Pancreas (tissue), 10 donors: ENCODE measurements around the gene RADIL. TPM values are rescaled to one million over a fixed set of nuclear protein-coding genes. Genes with fewer than 3 reads are reported as not detected.
"Not testable (repeated sequence)": the region's sequence is repeated elsewhere in the genome, so short reads cannot be mapped to it uniquely, and the experiment has no call there.

Experiments
- ATAC-seq, 4 donors: fragments of 200-7000 bp; cut with Tn5 transposase; one replicate each; pipeline versions ENCODE4 v1.8.0 to v1.9.1; 2020; ENCODE audit warnings: mild to moderate bottlenecking in 4 of 4, moderate library complexity in 4 of 4
- DNase-seq, 6 donors: peaks; one replicate each; pipeline ENCODE4 v3.0.0-alpha.2; 2020
- FAIRE-seq: peaks from 2 replicates; lab custom pipeline; 2012; peaks lifted over from hg19 to GRCh38; lab: Jason Lieb, UNC
- H3K27ac ChIP-seq, 4 donors: fragments of 200-600 bp; sonication (generic); 1 replicate in 3 of 4; 2 replicates in 1 of 4; pipeline versions ENCODE4 v1.5.0 to v1.8.0; 2020
- H3K27me3 ChIP-seq, 4 donors: fragments of 200-600 bp; one replicate each; pipeline ENCODE4 v1.8.0; 2021
- H3K36me3 ChIP-seq, 3 donors: fragments of 200-600 bp; sonication (generic) in 1 of 3; one replicate each; pipeline versions ENCODE4 v1.5.0 to v1.8.0; 2020 to 2021
- H3K4me1 ChIP-seq, 3 donors: fragments of 200-600 bp; one replicate each; pipeline ENCODE4 v1.8.0; 2021
- H3K4me3 ChIP-seq, 4 donors: fragments of 200-600 bp; sonication (generic) in 2 of 4; one replicate each; pipeline versions ENCODE4 v1.5.0 to v1.8.0; 2020 to 2021
- H3K9me3 ChIP-seq, 4 donors: fragments of 200-600 bp; one replicate each; pipeline ENCODE4 v1.8.0; 2021
- WGBS, 2 donors: extraction: QIAGEN DNeasy Blood & Tissue Kit; methylation state at CpG; one replicate each; pipeline ENCODE4 v1.1.7; 2013; 5-methylcytosine and 5-hydroxymethylcytosine counted together
- intact Hi-C, 3 donors: fragments of 100-400 bp; cut with DNase I; formaldehyde crosslinking; loops; one replicate each; pipeline versions ENCODE4 v1.11.1 to v1.14.2; 2022
- polyA plus RNA-seq, 2 donors: library from polyadenylated mRNA; stranded (reverse); fragments of 200-250 nt; gene quantifications; one replicate each; pipeline ENCODE4 v1.2.3, GENCODE V29; 2013
- total RNA-seq, 6 donors: library from RNA; stranded (reverse); fragmentation: NEBNext Ultra II Directional in 4 of 6; extraction: Animal tissue kit (Norgen Biotek cat#: 25700) in 4 of 6; gene quantifications; one replicate each; pipeline versions ENCODE4 v1.2.1 to v1.2.4, GENCODE V29; 2021 to 2023
- TF ChIP-seq, protein P1 (sequence below), 4 donors: fragments of 200-600 bp; sonication (generic) in 3 of 4; IDR thresholded peaks; one replicate each; pipeline versions ENCODE4 v1.5.0 to v1.8.0; 2021; ENCODE audit warnings: antibody characterized with exemption in 4 of 4
- donor health status: healthy with polysubstance abuse.
- donor health status: DM: no; HTN: no; CAD: no; lungs with moderate emphysema.
- donor health status: DM: no; HTN: no; CAD: no.
- donor health status: control.
- donor health status: control.
- donor health status: Bipolar disorder and iron deficiency.
- donor health status: DM: yes; HTN: yes; CAD: no.
- donor health status: DM: no; HTN: no; CAD: no.
- donor health status: DM: no; HTN: no; CAD: no.
- donor health status: DM: yes; HTN: yes; CAD: no.

RADIL gene
- total and polyA plus RNA-seq, 8 donors: 0.58 to 11.2 (median 3.5) TPM

DNA sequence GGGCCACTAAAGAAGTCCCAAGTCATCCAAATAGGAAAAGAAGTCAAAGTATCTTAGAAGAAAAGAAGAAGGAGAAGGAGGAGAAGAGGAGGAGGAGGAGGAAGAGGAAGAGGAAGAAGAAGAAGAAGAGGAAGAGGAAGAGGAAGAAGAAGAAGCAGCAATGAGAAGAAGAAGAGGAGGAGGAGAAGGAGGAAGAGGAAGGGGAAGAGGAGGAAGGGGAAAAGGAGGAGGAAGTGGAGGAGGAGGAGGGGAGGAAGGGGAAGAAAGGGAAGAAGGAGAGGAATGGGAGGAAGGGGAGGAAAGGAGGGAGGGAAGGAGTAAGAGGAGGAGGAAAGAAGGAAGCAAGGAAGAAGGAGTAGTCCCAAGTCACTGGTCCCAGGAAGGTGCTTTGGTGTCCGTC, 21.7 kb upstream of the RADIL start:
- FAIRE-seq (no peak), ATAC-seq (no peak), DNase-seq (no peak)
- H3K27ac ChIP-seq: no peak overlapping the region
- WGBS, 2 donors: 75 to 100% methylated on average over 1 of the region's 1 CpG
- H3K4me1 ChIP-seq: no peaks in the 10 kb centered on the region
- no peaks in the 10 kb centered on the region for H3K27me3 ChIP-seq
- H3K9me3 ChIP-seq: no peaks in the 10 kb centered on the region
- TF ChIP-seq, protein P1, sequence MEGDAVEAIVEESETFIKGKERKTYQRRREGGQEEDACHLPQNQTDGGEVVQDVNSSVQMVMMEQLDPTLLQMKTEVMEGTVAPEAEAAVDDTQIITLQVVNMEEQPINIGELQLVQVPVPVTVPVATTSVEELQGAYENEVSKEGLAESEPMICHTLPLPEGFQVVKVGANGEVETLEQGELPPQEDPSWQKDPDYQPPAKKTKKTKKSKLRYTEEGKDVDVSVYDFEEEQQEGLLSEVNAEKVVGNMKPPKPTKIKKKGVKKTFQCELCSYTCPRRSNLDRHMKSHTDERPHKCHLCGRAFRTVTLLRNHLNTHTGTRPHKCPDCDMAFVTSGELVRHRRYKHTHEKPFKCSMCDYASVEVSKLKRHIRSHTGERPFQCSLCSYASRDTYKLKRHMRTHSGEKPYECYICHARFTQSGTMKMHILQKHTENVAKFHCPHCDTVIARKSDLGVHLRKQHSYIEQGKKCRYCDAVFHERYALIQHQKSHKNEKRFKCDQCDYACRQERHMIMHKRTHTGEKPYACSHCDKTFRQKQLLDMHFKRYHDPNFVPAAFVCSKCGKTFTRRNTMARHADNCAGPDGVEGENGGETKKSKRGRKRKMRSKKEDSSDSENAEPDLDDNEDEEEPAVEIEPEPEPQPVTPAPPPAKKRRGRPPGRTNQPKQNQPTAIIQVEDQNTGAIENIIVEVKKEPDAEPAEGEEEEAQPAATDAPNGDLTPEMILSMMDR (IDR thresholded peaks at IDR 0.05): no peak
- intact Hi-C loops: no loop called here
- no peaks in the 10 kb centered on the region for H3K36me3 ChIP-seq
- H3K4me3 ChIP-seq: no peak overlapping the region

- Histone ChIP-seq H3K9me3 (no peaks in the 10 kb centered on the region), H3K36me3 (no peaks in the 10 kb centered on the region), H3K4me1 (no peaks in the 10 kb centered on the region), H3K27me3 (no peaks in the 10 kb centered on the region), H3K4me3 (no peak overlapping the region), H3K27ac (no peak overlapping the region)
- intact Hi-C loops: no loop called here
- ATAC-seq (no peak), DNase-seq (no peak), FAIRE-seq (no peak)
- TF ChIP-seq, protein P1 (IDR thresholded peaks at IDR 0.05): no peak
Observed at GRCh38 chr7:4904346-4904745, 20.8 kb upstream of the RADIL start.

DNA sequence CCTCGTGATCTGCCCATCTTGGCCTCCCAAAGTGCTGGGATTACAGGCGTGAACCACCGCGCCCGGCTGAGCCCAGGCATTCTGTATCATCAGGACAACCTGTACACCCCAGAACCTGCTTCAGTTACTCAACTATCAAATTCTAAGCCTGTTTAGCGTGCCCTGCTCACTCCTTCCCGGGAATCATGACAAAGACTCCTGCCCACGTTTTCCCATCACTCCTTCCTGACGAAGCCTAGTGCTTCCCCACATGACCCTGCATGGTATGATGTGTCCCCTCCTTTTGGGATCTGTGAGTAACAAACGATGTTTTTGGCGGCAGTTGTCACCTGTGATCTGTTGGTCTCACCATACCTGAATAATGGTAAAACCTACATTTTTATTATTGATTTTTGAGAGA, 12.2 kb upstream of the RADIL start:
- Histone ChIP-seq H3K36me3 (no peaks in the 10 kb centered on the region), H3K9me3 (no peaks in the 10 kb centered on the region), H3K27me3 (no peaks in the 10 kb centered on the region), H3K27ac (no peak overlapping the region), H3K4me3 (no peak overlapping the region), H3K4me1 (no peaks in the 10 kb centered on the region)
- DNase-seq (no peak), FAIRE-seq (no peak), ATAC-seq (no peak)
- intact Hi-C loops: no loop called here
- TF ChIP-seq, protein P1 (IDR thresholded peaks at IDR 0.05): no peak
- 80 to 83% methylated on average over 11 of the region's 11 CpGs for WGBS, 2 donors

DNA sequence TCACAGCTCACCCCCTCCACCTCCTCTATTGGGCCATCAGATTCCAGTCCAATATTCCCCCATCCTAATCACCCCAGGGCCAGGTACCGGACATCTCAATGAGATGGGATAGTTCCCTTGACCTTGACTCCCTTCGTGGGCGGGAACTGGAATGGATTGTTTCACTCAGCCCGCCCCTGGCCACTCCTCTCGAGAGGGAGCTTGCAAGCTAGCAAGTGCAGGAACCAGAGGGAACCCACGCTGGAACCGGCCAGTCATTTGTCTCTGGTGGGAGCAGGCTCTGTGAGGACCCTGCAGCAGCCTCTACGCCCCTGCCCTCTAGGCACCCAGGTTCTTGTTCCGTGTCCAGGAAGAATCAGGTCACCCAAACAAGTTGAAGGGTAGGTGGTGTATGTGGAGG, 11.0 kb upstream of the RADIL start:
- DNase-seq: no peak
- no peak overlapping the region for H3K27ac ChIP-seq
- WGBS, 2 donors: 79 to 88% methylated on average over 9 of the region's 9 CpGs
- H3K9me3 ChIP-seq: no peaks in the 10 kb centered on the region
- ATAC-seq: no peak
- H3K4me1 ChIP-seq: no peaks in the 10 kb centered on the region
- H3K27me3 ChIP-seq: no peaks in the 10 kb centered on the region
- H3K36me3 ChIP-seq: no peaks in the 10 kb centered on the region
- no peak for FAIRE-seq
- TF ChIP-seq, protein P1 (IDR thresholded peaks at IDR 0.05): no peak
- intact Hi-C loops: no loop called here
- no peak overlapping the region for H3K4me3 ChIP-seq

DNA sequence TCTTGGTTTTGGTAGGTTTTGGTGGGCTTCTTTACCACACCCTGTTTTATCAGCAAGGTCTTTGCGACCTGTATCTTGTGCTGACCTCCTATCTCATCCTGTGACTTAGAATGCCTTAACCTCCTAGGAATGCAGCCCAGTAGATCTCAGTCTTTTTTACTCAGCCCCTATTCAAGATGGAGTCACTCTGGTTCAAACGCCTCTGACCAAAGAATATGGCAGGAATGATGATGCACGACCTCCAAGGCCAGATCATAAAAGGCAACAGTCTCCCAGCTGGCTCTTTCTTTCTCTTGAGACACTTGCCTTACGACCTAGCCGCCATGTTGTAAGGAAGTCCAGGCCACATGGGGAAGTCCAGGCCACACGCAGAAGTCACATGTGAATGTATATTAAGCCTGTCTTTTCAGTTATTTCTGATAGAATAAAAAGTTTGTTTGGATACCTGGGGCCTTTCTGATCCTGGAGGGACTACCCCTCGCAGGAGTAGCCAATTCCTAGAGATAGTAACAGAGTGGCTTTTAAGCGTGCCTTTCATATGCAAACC, 10.5 kb upstream of the RADIL start:
- ATAC-seq: no peak
- 73 to 85% methylated on average over 8 of the region's 8 CpGs for WGBS, 2 donors
- Histone ChIP-seq H3K27me3 (no peaks in the 10 kb centered on the region), H3K4me3 (no peak overlapping the region), H3K4me1 (no peaks in the 10 kb centered on the region), H3K27ac (no peak overlapping the region), H3K9me3 (no peaks in the 10 kb centered on the region), H3K36me3 (no peaks in the 10 kb centered on the region)
- intact Hi-C loops: no loop called here
- DNase-seq: no peak
- FAIRE-seq: no peak
- TF ChIP-seq, protein P1 (IDR thresholded peaks at IDR 0.05): no peak

DNA sequence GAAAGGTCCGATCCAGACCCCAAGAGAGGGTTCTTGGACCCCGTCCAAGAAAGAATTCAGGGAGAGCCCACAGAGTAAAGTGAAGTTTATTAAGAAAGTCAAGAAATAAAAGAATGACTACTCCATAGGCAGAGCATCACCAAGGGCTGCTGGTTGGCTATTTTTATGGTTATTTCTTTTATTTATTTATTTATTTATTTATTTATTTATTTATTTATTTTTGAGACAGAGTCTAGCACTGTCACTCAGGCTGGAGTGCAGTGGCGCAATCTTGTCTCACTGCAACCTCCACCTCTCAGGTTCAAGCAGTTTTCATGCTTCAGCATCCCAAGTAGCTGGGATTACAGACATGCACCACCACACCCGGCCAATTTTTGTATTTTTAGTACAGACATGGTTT, 9.7 kb upstream of the RADIL start:
- H3K4me3 ChIP-seq, ATAC-seq, H3K4me1 ChIP-seq, H3K9me3 ChIP-seq, H3K36me3 ChIP-seq, DNase-seq, H3K27ac ChIP-seq, intact Hi-C loops, H3K27me3 ChIP-seq, FAIRE-seq: not testable (repeated sequence)
- WGBS, 2 donors: 60 to 68% methylated on average over 4 of the region's 4 CpGs

DNA sequence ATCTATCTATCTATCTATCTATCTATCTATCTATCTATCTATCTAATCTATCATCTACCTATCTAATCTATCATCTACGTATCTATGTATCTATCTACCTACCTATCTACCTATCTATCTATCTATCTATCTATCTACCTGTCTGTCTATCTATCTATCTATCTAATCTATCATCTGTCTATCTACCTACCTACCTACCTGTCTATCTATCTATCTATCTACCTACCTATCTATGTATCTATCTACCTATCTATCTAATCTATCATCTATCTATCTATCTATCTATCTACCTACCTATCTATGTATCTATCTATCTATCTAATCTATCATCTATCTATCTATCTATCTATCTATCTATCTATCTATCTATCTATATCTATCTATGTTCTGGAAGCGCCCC, 8.0 kb upstream of the RADIL start:
- DNase-seq, H3K27me3 ChIP-seq, ATAC-seq, H3K27ac ChIP-seq, H3K4me1 ChIP-seq, H3K9me3 ChIP-seq, H3K4me3 ChIP-seq, FAIRE-seq, intact Hi-C loops, H3K36me3 ChIP-seq: not testable (repeated sequence)
- WGBS, 2 donors: 60 to 72% methylated on average over 2 of the region's 2 CpGs
